Ramos (cell line): ENCODE data around the gene PIAS1.
"Not testable (repeated sequence)": the region's sequence is repeated elsewhere in the genome, so short reads cannot be mapped to it uniquely, and the experiment has no call there.

Experiments used
- in situ Hi-C: fragments of 300-500 bp; cut with MboI; formaldehyde crosslinking; loops from one replicate; pipeline ENCODE4 v1.14.3; 2022; ENCODE audit warnings: low sequenced_read_pairs; ENCODE audit not compliant: unreplicated experiment

The PIAS1 gene

GRCh38 chr15:68200016-68200861 lies 146.1 kb downstream of the PIAS1 start:
- in situ Hi-C loops = no loop called here

- in situ Hi-C loops = no loop called here
Measured at GRCh38 chr15:68201153-68201878, 147.2 kb downstream of the PIAS1 start.

GRCh38 chr15:68201879-68202261 lies 147.8 kb downstream of the PIAS1 start:
- in situ Hi-C loops = no loop called here

GRCh38 chr15:68202994-68203393 lies 148.9 kb downstream of the PIAS1 start:
- in situ Hi-C loops = not testable (repeated sequence)

- in situ Hi-C loops = no loop called here
Measured at GRCh38 chr15:68203486-68203885, 149.4 kb downstream of the PIAS1 start.

- in situ Hi-C loops = no loop called here
Measured at GRCh38 chr15:68203956-68204355, 149.8 kb downstream of the PIAS1 start.

GRCh38 chr15:68204361-68204760 lies 150.2 kb downstream of the PIAS1 start:
- in situ Hi-C loops = no loop called here

- in situ Hi-C loops = no loop called here
Measured at GRCh38 chr15:68204776-68205557, 150.9 kb downstream of the PIAS1 start, which contains the start of gene CALML4. CALML4 (minus strand) TSS chr15:68205332; CDS start chr15:68205247, 85 bp downstream.

GRCh38 chr15:68205558-68205944 lies 151.4 kb downstream of the PIAS1 start:
- in situ Hi-C loops = no loop called here

GRCh38 chr15:68205954-68206539 lies 151.9 kb downstream of the PIAS1 start:
- in situ Hi-C loops = no loop called here

GRCh38 chr15:68206711-68207151 lies 152.6 kb downstream of the PIAS1 start:
- in situ Hi-C loops = no loop called here

- in situ Hi-C loops = no loop called here
Measured at GRCh38 chr15:68207176-68207935, 153.2 kb downstream of the PIAS1 start.

- in situ Hi-C loops = no loop called here
Measured at GRCh38 chr15:68208136-68208535, 154.0 kb downstream of the PIAS1 start.

GRCh38 chr15:68208636-68209240 lies 154.6 kb downstream of the PIAS1 start:
- in situ Hi-C loops = no loop called here

GRCh38 chr15:68209272-68209671 lies 155.2 kb downstream of the PIAS1 start:
- in situ Hi-C loops = no loop called here

GRCh38 chr15:68209735-68210408 lies 155.8 kb downstream of the PIAS1 start:
- in situ Hi-C loops = no loop called here

GRCh38 chr15:68210409-68210756 lies 156.3 kb downstream of the PIAS1 start:
- in situ Hi-C loops = no loop called here

GRCh38 chr15:68210821-68211655 lies 156.9 kb downstream of the PIAS1 start:
- in situ Hi-C loops = no loop called here
